ENCODE results near the gene ALK.

The ALK gene

DNA sequence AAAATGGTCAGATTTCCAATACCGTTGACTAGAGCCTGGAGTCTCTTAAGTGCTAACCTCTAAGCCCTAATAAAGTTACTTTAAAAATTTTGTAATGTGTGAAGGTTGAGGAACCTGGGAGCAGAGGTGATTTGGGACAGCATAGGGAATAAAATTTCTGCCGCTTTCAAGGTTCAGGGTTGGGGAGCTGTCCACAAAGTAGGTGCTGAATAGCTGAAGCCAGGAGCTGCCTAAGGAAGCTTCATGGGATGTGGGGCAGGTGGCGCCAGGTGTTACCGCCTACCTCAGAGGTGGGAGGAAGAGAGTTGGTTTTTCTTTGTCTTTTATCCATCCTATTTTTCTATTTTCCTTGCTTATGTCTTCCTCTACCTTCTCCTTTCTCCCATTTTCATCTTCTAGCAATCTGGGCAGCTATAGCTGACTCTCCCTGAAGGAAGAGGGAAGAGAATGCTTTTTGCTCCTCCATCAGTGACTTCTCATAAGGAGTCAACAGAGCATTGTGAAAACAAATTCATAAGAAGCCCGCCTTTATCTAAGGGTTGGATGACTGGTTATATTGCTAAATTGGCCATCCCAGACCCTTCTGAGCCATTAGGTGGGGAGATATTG, 627.5 kb downstream of the ALK start:
- H2AFZ ChIP-seq (ENCODE audit: low read length) = no peak overlapping the region
- H3K27ac ChIP-seq (ENCODE audit: low read length) = no peak overlapping the region
- no peak overlapping the region for H3K4me3 ChIP-seq (ENCODE audit: low read length)
- no peaks in the 10 kb centered on the region for H3F3A ChIP-seq (ENCODE audit: insufficient read depth, low read length)
- no peak overlapping the region for H3K9ac ChIP-seq (ENCODE audit: low read length)
- no peak overlapping the region for H3K4me2 ChIP-seq (ENCODE audit: low read depth, low read length)
- H3K36me3 ChIP-seq (replicated peaks; ENCODE audit: insufficient read depth, low read length) = no peaks in the 10 kb centered on the region
- no peaks in the 10 kb centered on the region for H3K9me3 ChIP-seq (replicated peaks; ENCODE audit: insufficient read depth, low read length)
- H3K4me1 ChIP-seq (ENCODE audit: low read length) = no peaks in the 10 kb centered on the region
- no peaks in the 10 kb centered on the region for H3K9me2 ChIP-seq (replicated peaks; ENCODE audit: insufficient read depth, low read length)
- peak; percentile 12 for DNase-seq
- no peaks in the 10 kb centered on the region for H3K79me2 ChIP-seq (ENCODE audit: low read length)
- H3K27me3 ChIP-seq (replicated peaks; ENCODE audit: insufficient read depth, low read length) = no peaks in the 10 kb centered on the region
- TF ChIP-seq EZH2phosphoT487 (IDR thresholded peaks at IDR 0.05; ENCODE audit: low read length) = no peak
- TF ChIP-seq EZH2 (optimal IDR thresholded peaks at IDR 0.05; ENCODE audit: low read depth, low read length) = no peak
- TF ChIP-seq, protein P1, sequence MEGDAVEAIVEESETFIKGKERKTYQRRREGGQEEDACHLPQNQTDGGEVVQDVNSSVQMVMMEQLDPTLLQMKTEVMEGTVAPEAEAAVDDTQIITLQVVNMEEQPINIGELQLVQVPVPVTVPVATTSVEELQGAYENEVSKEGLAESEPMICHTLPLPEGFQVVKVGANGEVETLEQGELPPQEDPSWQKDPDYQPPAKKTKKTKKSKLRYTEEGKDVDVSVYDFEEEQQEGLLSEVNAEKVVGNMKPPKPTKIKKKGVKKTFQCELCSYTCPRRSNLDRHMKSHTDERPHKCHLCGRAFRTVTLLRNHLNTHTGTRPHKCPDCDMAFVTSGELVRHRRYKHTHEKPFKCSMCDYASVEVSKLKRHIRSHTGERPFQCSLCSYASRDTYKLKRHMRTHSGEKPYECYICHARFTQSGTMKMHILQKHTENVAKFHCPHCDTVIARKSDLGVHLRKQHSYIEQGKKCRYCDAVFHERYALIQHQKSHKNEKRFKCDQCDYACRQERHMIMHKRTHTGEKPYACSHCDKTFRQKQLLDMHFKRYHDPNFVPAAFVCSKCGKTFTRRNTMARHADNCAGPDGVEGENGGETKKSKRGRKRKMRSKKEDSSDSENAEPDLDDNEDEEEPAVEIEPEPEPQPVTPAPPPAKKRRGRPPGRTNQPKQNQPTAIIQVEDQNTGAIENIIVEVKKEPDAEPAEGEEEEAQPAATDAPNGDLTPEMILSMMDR (IDR thresholded peaks at IDR 0.05; ENCODE audit: low read length) = no peak
- H4K20me1 ChIP-seq (ENCODE audit: insufficient read depth, low read length) = no peaks in the 10 kb centered on the region

DNA sequence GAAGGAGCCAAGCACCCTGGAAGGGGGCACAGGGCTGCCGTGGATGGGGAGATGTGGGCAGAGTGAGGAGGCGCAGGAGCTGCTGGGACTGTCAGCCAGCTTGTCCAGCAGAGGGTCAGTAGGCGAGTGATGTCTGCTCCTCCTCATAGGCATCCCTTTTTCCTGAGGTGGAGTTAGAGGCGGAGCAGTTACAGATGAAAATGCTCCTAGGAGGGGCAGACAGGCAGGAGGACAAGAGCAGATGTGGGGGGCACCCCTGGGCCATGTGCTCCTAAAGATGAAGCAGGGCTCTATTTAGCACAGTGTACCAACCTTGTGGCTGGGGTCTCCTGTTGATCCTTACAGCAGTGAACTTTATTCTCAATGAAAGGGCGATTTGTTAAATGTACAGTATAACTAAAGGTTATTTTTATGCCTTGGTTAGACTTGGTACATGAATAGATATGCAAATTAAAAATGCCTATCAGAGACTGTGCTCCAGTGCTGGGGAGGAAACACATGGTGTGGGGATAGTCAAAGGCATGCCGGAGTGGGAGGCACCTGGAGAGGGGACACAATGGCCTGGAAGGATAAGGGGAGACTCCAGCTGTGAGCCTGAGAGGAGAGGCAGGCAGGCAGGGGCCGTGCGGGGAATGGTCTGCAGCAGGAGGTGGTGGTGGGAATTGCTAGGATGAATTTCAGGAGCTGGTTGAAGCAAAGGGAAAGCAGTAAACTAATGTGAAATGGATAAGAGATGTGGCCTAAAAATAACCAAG, 630.9 kb downstream of the ALK start:
- Histone ChIP-seq H3K4me2 (ENCODE audit: low read depth, low read length) (no peak overlapping the region), H3K4me1 (ENCODE audit: low read length) (no peaks in the 10 kb centered on the region), H3K4me3 (ENCODE audit: low read length) (no peak overlapping the region), H4K20me1 (ENCODE audit: insufficient read depth, low read length) (no peaks in the 10 kb centered on the region), H3K9ac (ENCODE audit: low read length) (no peak overlapping the region), H3K9me2 (replicated peaks; ENCODE audit: insufficient read depth, low read length) (no peaks in the 10 kb centered on the region), H3K27ac (ENCODE audit: low read length) (no peak overlapping the region), H3K27me3 (replicated peaks; ENCODE audit: insufficient read depth, low read length) (no peaks in the 10 kb centered on the region), H3K9me3 (replicated peaks; ENCODE audit: insufficient read depth, low read length) (no peaks in the 10 kb centered on the region), H2AFZ (ENCODE audit: low read length) (no peak overlapping the region), H3K36me3 (replicated peaks; ENCODE audit: insufficient read depth, low read length) (no peaks in the 10 kb centered on the region), H3F3A (ENCODE audit: insufficient read depth, low read length) (no peaks in the 10 kb centered on the region), H3K79me2 (ENCODE audit: low read length) (no peaks in the 10 kb centered on the region)
- no peak for DNase-seq
- TF ChIP-seq EZH2phosphoT487 (IDR thresholded peaks at IDR 0.05; ENCODE audit: low read length) (no peak), EZH2 (optimal IDR thresholded peaks at IDR 0.05; ENCODE audit: low read depth, low read length) (no peak)
- TF ChIP-seq, protein P1 (IDR thresholded peaks at IDR 0.05; ENCODE audit: low read length) = no peak

DNA sequence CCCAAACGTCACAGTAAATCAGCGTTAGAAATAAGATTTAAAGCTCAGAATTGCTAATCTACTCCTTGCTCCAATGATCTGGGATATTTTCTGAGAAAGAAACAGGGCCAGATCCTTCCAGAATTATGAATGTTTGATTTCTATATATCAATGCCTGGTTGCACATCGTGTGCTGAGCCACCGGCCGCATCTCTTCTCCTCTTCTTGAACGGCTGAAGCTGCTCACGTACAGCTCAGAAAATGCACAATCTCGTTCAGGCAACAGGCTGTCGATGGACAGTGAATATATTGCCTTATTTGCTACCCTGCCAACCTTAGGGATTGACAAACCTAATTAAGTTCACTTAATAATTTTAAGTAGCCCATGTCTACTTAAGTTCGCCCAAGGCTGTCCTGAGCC, 636.7 kb downstream of the ALK start:
- H3K27ac ChIP-seq (ENCODE audit: low read length) = no peak overlapping the region
- H3K9me3 ChIP-seq (replicated peaks; ENCODE audit: insufficient read depth, low read length) = no peaks in the 10 kb centered on the region
- no peak overlapping the region for H2AFZ ChIP-seq (ENCODE audit: low read length)
- H3K4me3 ChIP-seq (ENCODE audit: low read length) = no peak overlapping the region
- TF ChIP-seq EZH2phosphoT487 (IDR thresholded peaks at IDR 0.05; ENCODE audit: low read length) (no peak), EZH2 (optimal IDR thresholded peaks at IDR 0.05; ENCODE audit: low read depth, low read length) (no peak)
- TF ChIP-seq, protein P1 (IDR thresholded peaks at IDR 0.05; ENCODE audit: low read length) = no peak
- H3K36me3 ChIP-seq (replicated peaks; ENCODE audit: insufficient read depth, low read length) = no peaks in the 10 kb centered on the region
- no peak overlapping the region for H3K4me2 ChIP-seq (ENCODE audit: low read depth, low read length)
- H3K9me2 ChIP-seq (replicated peaks; ENCODE audit: insufficient read depth, low read length) = no peaks in the 10 kb centered on the region
- no peak overlapping the region for H3K9ac ChIP-seq (ENCODE audit: low read length)
- H4K20me1 ChIP-seq (ENCODE audit: insufficient read depth, low read length) = no peaks in the 10 kb centered on the region
- H3F3A ChIP-seq (ENCODE audit: insufficient read depth, low read length) = no peaks in the 10 kb centered on the region
- no peaks in the 10 kb centered on the region for H3K4me1 ChIP-seq (ENCODE audit: low read length)
- DNase-seq = no peak
- H3K79me2 ChIP-seq (ENCODE audit: low read length) = no peaks in the 10 kb centered on the region
- no peaks in the 10 kb centered on the region for H3K27me3 ChIP-seq (replicated peaks; ENCODE audit: insufficient read depth, low read length)
